HL-60 (cell line): ENCODE data around the gene ZAR1.
A peak's percentile ranks its signal among the peaks of the same experiment; 100 is the strongest.

ENCODE experiments used
- DNase-seq, 2 experiments: peaks; one replicate each; pipeline ENCODE4 v3.0.0-alpha.2; 2010 to 2020; ENCODE audit warnings: low read depth in 1 of 2, low spot score in 1 of 2
- H3K27ac ChIP-seq: fragments of 250-450 bp; sonication (Bioruptor Pico); replicated peaks from 2 replicates; pipeline ENCODE4 v1.5.1; 2020; ENCODE audit warnings: mild to moderate bottlenecking, moderate library complexity
- H3K27me3 ChIP-seq: fragments of 250-450 bp; sonication (Bioruptor Pico); 2 replicates; pipeline ENCODE4 v1.5.1; 2021; ENCODE audit warnings: mild to moderate bottlenecking, moderate library complexity; ENCODE audit not compliant: insufficient read depth, poor library complexity, severe bottlenecking
- H3K4me3 ChIP-seq: replicated peaks from 2 replicates; pipeline ENCODE4 v1.5.1; 2011; ENCODE audit warnings: mild to moderate bottlenecking, control low read depth, low read length; ENCODE audit not compliant: insufficient read depth
- CTCF ChIP-seq: IDR thresholded peaks from one replicate; pipeline ENCODE4 v1.5.1; 2011; ENCODE audit warnings: low read length, control low read depth, inconsistent platforms; ENCODE audit not compliant: insufficient read depth
- GABPA ChIP-seq: IDR thresholded peaks from 2 replicates; pipeline ENCODE4 v1.6.1; 2012; ENCODE audit warnings: low read depth
- POLR2AphosphoS5 ChIP-seq: IDR thresholded peaks from 2 replicates; pipeline ENCODE4 v1.6.1; 2012; ENCODE audit warnings: low read depth
- REST ChIP-seq: IDR thresholded peaks from 2 replicates; pipeline ENCODE4 v1.6.1; 2012; ENCODE audit warnings: low read depth; ENCODE audit not compliant: insufficient replicate concordance
- SPI1 ChIP-seq: IDR thresholded peaks from 2 replicates; pipeline ENCODE4 v1.6.1; 2012; ENCODE audit warnings: low read depth, mild to moderate bottlenecking, borderline replicate concordance

The ZAR1 gene

GRCh38 chr4:48489683-48490011 is 405 bp upstream of the ZAR1 start:
- Histone ChIP-seq H3K4me3 (no peak overlapping the region), H3K27me3 (peaks cover 36% of the 10 kb centered on the region), H3K27ac (no peak overlapping the region)
- TF ChIP-seq POLR2AphosphoS5: no peak
- no peak for TF ChIP-seq GABPA
- no peak for TF ChIP-seq SPI1
- no peak for TF ChIP-seq CTCF
- no peak for TF ChIP-seq REST
- DNase-seq: no peak

GRCh38 chr4:48490680-48491513 is 845 bp downstream of the ZAR1 start:
- DNase-seq: peak in 1 of 2 experiments; percentile 9
- Histone ChIP-seq H3K4me3 (no peak overlapping the region), H3K27ac (no peak overlapping the region), H3K27me3 (peaks cover 24% of the 10 kb centered on the region)
- TF ChIP-seq SPI1 (peak; percentile 58), POLR2AphosphoS5 (no peak)

- H3K4me3 ChIP-seq: no peak overlapping the region
- no peak for DNase-seq
- no peak overlapping the region for H3K27ac ChIP-seq
- TF ChIP-seq CTCF (no peak), SPI1 (no peak), REST (no peak), GABPA (no peak), POLR2AphosphoS5 (no peak)
- H3K27me3 ChIP-seq: peaks cover 17% of the 10 kb centered on the region
These were observed 1.6 kb downstream of the ZAR1 start for GRCh38 chr4:48491514-48492176.

- no peak for TF ChIP-seq CTCF
- TF ChIP-seq SPI1: no peak
- no peak for TF ChIP-seq GABPA
- TF ChIP-seq POLR2AphosphoS5: no peak
- TF ChIP-seq REST: no peak
- Histone ChIP-seq H3K4me3 (no peak overlapping the region), H3K27ac (no peak overlapping the region), H3K27me3 (peaks cover 11% of the 10 kb centered on the region)
- DNase-seq: peak in 1 of 2 experiments; percentile 24
These were observed 3.5 kb downstream of the ZAR1 start for GRCh38 chr4:48493452-48494100.
